ENCODE data around the gene THUMPD3.
A peak's percentile ranks its signal among the peaks of the same experiment; 100 is the strongest.

The THUMPD3 gene

GRCh38 chr3:9352917-9353752 lies 9.7 kb upstream of the THUMPD3 start:
- DNase-seq (ENCODE audit: low read depth, low spot score) = no peak

- no peak for DNase-seq (ENCODE audit: low read depth, low spot score)
These were observed 1.0 kb upstream of the THUMPD3 start for GRCh38 chr3:9361691-9362388.

GRCh38 chr3:9369508-9369907 lies 6.7 kb downstream of the THUMPD3 start:
- DNase-seq (ENCODE audit: low read depth, low spot score) = no peak

- no peak for DNase-seq (ENCODE audit: low read depth, low spot score)
These were observed 10.6 kb downstream of the THUMPD3 start for GRCh38 chr3:9373465-9373864.

- DNase-seq (ENCODE audit: low read depth, low spot score) = no peak
These were observed 15.1 kb downstream of the THUMPD3 start for GRCh38 chr3:9377981-9378380.

- DNase-seq (ENCODE audit: low read depth, low spot score) = no peak
These were observed 16.5 kb downstream of the THUMPD3 start for GRCh38 chr3:9379327-9379726.

- DNase-seq (ENCODE audit: low read depth, low spot score) = no peak
These were observed 17.2 kb downstream of the THUMPD3 start for GRCh38 chr3:9380014-9380413.

GRCh38 chr3:9384141-9384828 lies 21.4 kb downstream of the THUMPD3 start:
- DNase-seq (ENCODE audit: low read depth, low spot score) = no peak

- no peak for DNase-seq (ENCODE audit: low read depth, low spot score)
These were observed 22.6 kb downstream of the THUMPD3 start for GRCh38 chr3:9385187-9386077.

GRCh38 chr3:9386078-9386459 lies 23.2 kb downstream of the THUMPD3 start:
- DNase-seq (ENCODE audit: low read depth, low spot score) = no peak

GRCh38 chr3:9386501-9387321 lies 23.9 kb downstream of the THUMPD3 start:
- DNase-seq (ENCODE audit: low read depth, low spot score) = no peak

- no peak for DNase-seq (ENCODE audit: low read depth, low spot score)
These were observed 24.4 kb downstream of the THUMPD3 start for GRCh38 chr3:9387322-9387655.

- no peak for DNase-seq (ENCODE audit: low read depth, low spot score)
These were observed 25.3 kb downstream of the THUMPD3 start for GRCh38 chr3:9388142-9388541.

GRCh38 chr3:9388562-9389272 lies 25.9 kb downstream of the THUMPD3 start:
- DNase-seq (ENCODE audit: low read depth, low spot score) = no peak

- no peak for DNase-seq (ENCODE audit: low read depth, low spot score)
These were observed 27.5 kb downstream of the THUMPD3 start for GRCh38 chr3:9390265-9390888.

GRCh38 chr3:9392041-9392440 lies 29.2 kb downstream of the THUMPD3 start:
- DNase-seq (ENCODE audit: low read depth, low spot score) = no peak

GRCh38 chr3:9395570-9396300 lies 32.9 kb downstream of the THUMPD3 start:
- no peak for DNase-seq (ENCODE audit: low read depth, low spot score)

GRCh38 chr3:9396301-9396631 lies 33.4 kb downstream of the THUMPD3 start:
- DNase-seq (ENCODE audit: low read depth, low spot score) = peak; percentile 63
